ENCODE measurements around the gene GRK1. TPM values are rescaled to one million over a fixed set of nuclear protein-coding genes. Genes with fewer than 3 reads are reported as not detected.

The GRK1 gene
- total RNA-seq, 1 donor from 2014 or later: 0.06 TPM

DNA sequence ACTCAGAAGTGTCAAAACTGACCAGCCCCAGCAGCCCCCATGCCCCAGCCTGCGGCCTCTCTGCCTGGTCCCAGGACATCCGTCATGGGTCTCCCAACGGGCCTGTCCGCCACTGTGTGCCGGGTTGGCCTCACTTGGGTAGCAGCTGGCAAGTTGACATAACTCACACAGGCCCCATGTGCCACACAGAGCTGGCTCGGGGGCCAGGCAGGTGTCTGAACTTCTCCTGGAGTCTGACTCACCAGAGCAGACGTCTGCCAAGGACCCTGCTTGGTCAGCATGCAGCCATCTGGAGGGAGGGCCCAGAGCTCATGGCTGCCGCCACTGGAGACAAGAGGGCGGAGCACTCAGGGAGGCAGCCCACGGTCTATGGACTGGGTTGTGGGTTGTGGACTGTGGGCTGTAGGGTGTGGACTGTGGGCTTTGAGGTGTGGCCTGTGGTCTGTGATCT lies 60.0 kb downstream of the GRK1 start:
- TF ChIP-seq, protein P1, sequence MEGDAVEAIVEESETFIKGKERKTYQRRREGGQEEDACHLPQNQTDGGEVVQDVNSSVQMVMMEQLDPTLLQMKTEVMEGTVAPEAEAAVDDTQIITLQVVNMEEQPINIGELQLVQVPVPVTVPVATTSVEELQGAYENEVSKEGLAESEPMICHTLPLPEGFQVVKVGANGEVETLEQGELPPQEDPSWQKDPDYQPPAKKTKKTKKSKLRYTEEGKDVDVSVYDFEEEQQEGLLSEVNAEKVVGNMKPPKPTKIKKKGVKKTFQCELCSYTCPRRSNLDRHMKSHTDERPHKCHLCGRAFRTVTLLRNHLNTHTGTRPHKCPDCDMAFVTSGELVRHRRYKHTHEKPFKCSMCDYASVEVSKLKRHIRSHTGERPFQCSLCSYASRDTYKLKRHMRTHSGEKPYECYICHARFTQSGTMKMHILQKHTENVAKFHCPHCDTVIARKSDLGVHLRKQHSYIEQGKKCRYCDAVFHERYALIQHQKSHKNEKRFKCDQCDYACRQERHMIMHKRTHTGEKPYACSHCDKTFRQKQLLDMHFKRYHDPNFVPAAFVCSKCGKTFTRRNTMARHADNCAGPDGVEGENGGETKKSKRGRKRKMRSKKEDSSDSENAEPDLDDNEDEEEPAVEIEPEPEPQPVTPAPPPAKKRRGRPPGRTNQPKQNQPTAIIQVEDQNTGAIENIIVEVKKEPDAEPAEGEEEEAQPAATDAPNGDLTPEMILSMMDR (conservative IDR thresholded peaks at IDR 0.05; ENCODE audit: low read depth, low read length): no peak
- H3K4me3 ChIP-seq (ENCODE audit: low read depth, low read length): no peak overlapping the region
- DNase-seq (ENCODE audit: low read depth): no peak

GRCh38 chr13:113728571-113729054 lies 61.6 kb downstream of the GRK1 start:
- H3K4me3 ChIP-seq (ENCODE audit: low read depth, low read length): no peak overlapping the region
- TF ChIP-seq, protein P1 (conservative IDR thresholded peaks at IDR 0.05; ENCODE audit: low read depth, low read length): no peak
- DNase-seq (ENCODE audit: low read depth): no peak

GRCh38 chr13:113729187-113730019 lies 62.4 kb downstream of the GRK1 start:
- TF ChIP-seq, protein P1 (conservative IDR thresholded peaks at IDR 0.05; ENCODE audit: low read depth, low read length): no peak
- no peak overlapping the region for H3K4me3 ChIP-seq (ENCODE audit: low read depth, low read length)
- DNase-seq (ENCODE audit: low read depth): no peak

DNA sequence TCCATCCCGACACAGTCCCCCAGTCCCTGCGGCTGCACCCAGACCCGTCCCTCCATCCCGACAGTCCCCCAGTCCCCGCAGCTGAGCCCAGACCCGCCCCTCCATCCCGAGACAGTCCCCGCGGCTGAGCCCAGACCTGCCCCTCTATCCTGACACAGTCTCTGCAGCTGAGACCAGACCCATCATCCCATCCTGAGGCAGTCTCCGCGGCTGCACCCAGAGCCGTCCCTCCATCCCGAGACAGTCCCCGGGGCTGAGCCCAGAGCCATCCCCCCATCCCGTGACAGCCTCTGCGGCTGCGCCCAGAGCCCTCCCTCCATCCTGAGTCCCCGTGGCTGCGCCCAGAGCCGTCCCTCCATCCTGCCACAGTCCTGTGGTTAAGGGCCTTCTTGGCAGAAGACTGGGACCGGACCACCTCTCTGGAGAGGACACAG lies 63.3 kb downstream of the GRK1 start:
- DNase-seq (ENCODE audit: low read depth): no peak
- H3K4me3 ChIP-seq (ENCODE audit: low read depth, low read length): no peak overlapping the region
- TF ChIP-seq, protein P1 (conservative IDR thresholded peaks at IDR 0.05; ENCODE audit: low read depth, low read length): no peak

GRCh38 chr13:113730831-113731191 lies 63.8 kb downstream of the GRK1 start:
- DNase-seq (ENCODE audit: low read depth): no peak
- no peak overlapping the region for H3K4me3 ChIP-seq (ENCODE audit: low read depth, low read length)
- TF ChIP-seq, protein P1 (conservative IDR thresholded peaks at IDR 0.05; ENCODE audit: low read depth, low read length): no peak

DNA sequence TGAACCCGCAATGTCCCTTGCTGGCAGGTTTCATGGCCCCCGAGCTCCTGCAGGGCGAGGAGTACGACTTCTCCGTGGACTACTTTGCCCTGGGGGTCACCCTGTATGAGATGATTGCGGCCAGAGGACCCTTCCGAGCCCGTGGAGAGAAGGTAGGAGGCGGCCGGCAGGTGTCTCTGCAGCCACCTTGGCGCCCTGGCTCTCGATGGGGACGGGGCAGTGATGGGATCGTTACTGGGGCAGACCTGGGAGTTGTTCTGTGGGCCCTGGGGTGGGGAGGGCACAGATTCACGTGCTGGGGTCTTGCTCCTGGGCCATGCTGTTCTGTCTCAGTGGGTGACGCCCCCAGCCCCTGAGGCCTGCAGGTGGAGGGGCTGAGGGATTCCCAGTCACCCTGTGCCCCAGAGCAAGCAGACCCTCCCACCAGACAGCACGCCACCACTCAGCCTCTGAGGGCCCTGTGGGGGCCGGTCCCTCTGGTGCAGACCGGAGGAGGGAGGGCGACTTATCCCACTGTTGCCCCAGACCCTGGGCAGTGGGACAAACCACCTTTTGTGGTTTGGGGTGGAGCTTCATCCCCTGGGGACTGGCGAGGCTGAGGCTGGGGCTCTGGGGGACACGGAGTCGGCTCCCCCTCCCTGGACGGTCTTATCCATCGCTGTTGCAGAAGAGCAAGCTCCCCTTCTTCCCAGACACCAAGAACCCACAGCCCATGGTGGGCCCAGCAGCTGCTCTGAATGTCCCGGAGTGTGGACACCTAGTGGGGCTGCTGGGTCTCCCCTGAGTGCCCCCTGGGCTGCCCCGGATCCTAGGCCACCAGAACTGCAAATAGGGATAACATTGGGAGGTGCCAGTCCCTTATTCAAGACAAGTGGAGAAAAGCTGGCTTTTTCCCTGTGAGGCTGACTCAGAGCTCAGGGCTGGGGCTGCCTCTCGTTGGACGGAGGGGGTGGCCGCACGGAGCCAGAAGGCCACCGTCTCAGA lies 64.5 kb downstream of the GRK1 start:
- no peak overlapping the region for H3K4me3 ChIP-seq (ENCODE audit: low read depth, low read length)
- TF ChIP-seq, protein P1 (conservative IDR thresholded peaks at IDR 0.05; ENCODE audit: low read depth, low read length): no peak

More for the DNA sequence above, 64.5 kb downstream of the GRK1 start:
- DNase-seq (ENCODE audit: low read depth): no peak
